ENCODE data around the gene GARIN3.
"Not testable (repeated sequence)": the region's sequence is repeated elsewhere in the genome, so short reads cannot be mapped to it uniquely, and the experiment has no call there.

Gene GARIN3

GRCh38 chr5:157185122-157185521 lies 19.1 kb upstream of the GARIN3 start:
- not testable (repeated sequence) for DNase-seq (ENCODE audit: low spot score)

DNA sequence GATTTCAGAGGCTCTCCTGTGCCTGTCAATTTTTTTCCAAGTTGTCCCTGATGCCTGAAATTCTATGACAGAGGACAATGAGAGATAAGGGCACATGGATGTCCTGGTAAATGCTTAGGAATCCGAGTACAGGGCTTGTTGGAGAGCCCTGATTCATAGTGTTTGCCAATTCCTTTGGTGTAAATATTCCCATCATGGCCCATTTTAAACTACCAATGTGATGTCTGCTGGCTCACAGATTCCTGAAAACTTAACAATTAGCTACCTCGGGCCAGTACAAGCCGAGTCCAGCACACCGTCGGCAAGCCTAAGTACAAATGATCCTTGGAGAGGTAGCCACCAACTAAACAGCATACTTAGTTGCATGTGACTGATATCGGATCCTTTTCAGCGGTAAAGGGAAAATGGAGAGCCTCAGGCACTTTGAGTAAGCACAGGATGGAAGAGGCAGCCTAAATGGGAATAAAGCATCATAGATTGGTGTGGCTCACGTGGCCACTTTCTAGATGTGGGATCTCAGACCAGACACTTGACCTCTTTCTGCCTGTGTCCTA lies 18.1 kb upstream of the GARIN3 start:
- DNase-seq (ENCODE audit: low spot score), result no peak

GRCh38 chr5:157182143-157182757 lies 16.2 kb upstream of the GARIN3 start:
- DNase-seq (ENCODE audit: low spot score), result no peak

DNA sequence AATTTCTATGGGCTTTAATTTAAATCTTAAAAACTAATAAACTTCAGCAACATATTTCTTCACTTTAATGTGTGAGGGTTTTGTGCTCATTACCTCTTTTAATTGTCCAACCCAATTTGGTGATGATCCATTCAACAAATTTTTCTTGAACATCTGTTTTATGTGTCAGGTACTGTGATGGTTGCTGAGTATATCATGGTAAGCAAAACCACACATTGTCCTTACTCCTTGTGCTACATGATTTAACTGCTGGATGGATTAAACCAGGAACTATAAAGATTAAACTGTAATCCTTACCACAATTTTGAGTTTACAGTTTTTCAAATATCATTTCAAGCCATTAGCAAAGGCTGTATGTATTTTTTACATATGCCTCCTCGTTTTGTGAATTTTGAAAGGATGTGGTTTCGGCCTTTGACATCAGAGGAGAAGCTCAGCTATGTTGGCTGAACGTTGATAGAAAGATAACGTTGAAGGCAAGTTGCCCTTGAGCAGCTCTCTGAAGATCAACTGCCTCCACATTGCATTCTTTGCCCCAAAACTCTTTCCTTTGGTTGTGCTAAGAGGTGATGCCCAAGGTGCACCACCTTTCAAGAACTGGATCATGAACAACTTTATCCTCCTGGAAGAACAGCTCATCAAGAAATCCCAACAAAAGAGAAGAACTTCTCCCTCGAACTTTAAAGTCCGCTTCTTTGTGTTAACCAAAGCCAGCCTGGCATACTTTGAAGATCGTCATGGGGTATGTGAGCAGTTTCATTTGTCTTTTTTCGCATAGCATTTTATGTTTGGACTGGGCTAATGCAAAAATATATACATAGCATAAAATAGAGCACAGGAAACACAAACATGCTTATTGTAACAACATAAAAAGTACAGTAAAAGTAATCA lies 14.6 kb upstream of the GARIN3 start, which contains the start of gene ITK:
Gene ITK, plus strand, starts transcription at position 467 of the 891 bp plus-strand sequence. Its CDS starts 138 bp downstream, at position 605.
- DNase-seq (ENCODE audit: low spot score), result no peak

DNA sequence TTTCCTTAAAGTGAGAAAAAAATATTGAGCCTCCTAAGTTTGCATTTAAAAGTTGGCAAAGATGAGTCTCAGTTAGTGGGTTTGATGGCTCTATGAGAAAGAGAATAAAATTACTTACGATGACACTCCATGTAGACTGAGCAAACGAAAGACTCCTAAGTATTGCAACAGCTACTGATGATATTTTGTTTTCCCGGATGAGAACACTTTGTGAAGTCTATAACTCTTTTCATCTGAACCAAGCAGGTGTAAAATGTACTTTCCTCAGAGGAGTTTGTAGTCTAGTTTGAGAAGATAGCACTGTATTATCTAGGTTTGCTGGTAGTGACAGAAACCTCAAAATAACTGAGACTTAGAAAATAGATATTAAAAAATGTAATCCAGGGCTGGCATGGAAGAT lies 12.9 kb upstream of the GARIN3 start:
- DNase-seq (ENCODE audit: low spot score), result no peak

DNA sequence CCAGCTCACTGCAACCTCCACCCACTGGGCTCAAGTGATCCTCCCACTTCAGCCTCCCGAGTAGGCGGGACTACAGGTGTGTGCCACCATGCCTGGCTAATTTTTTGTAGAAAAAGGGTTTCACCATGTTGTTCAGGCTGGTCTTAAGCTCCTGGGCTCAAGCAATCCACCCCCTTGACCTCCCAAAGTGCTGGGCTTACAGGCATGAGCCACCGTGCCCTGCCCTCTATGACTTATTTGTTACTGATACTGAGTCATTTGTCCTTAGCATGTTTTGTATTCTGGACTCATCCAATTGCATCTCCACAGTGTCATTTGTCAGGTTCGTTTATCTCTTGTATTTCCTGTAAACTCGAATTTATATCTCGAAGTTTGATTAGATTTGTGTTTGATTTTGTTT lies 11.9 kb upstream of the GARIN3 start:
- DNase-seq (ENCODE audit: low spot score), result no peak

DNA sequence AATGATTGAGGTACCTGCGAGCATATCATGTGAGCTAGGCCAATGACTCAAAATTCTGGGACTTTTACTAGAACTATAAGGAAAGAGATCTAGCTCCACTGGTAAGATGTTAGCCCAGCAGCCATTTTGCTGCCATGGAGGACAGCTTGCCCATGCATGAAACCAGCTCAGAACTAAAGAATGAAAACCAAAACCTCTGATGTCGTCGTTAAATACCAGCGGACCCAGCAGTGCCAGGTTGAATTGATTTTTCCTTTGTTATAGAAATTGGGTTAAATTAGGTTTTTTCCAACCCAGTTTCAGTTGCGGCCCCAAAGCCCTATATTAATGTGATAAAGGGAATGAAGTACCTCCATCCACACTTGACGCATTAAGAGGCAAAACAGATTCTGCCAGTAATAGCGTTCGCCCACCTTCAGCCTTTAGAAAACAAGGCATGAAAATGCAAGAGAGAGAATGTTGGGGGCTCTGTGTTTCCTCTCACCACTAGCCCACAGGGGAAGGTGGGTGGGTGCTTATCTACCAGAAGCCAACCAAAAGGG lies 9.1 kb upstream of the GARIN3 start:
- no peak for DNase-seq (ENCODE audit: low spot score)

GRCh38 chr5:157172403-157172802 lies 6.3 kb upstream of the GARIN3 start:
- DNase-seq (ENCODE audit: low spot score), result peak; percentile 79

- DNase-seq (ENCODE audit: low spot score), result no peak
These were observed 2.2 kb upstream of the GARIN3 start for GRCh38 chr5:157168286-157168685.

- peak; percentile 13 for DNase-seq (ENCODE audit: low spot score)
These were observed 1.2 kb upstream of the GARIN3 start for GRCh38 chr5:157167214-157167621.

- no peak for DNase-seq (ENCODE audit: low spot score)
These were observed 396 bp downstream of the GARIN3 start for GRCh38 chr5:157165668-157166067.

- no peak for DNase-seq (ENCODE audit: low spot score)
These were observed 803 bp downstream of the GARIN3 start for GRCh38 chr5:157165261-157165660.

DNA sequence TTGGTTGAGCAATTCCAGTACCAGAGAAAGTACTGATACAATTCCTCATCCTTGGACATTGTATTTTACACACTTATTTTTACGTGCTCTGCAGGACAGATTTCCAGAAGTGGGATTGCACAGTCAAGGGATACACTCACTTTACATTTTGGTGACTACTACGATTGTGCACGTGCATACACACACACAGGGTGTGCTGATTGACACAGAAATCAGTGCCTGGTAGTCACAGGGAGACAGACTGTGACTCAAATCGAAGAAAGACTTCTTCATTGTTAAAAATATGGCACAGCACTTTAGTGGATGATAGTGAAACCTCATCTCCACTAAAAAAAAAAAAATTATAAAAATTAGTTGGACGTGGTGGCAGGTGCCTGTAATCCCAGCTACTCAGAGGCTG lies 1.5 kb downstream of the GARIN3 start:
- no peak for DNase-seq (ENCODE audit: low spot score)

DNA sequence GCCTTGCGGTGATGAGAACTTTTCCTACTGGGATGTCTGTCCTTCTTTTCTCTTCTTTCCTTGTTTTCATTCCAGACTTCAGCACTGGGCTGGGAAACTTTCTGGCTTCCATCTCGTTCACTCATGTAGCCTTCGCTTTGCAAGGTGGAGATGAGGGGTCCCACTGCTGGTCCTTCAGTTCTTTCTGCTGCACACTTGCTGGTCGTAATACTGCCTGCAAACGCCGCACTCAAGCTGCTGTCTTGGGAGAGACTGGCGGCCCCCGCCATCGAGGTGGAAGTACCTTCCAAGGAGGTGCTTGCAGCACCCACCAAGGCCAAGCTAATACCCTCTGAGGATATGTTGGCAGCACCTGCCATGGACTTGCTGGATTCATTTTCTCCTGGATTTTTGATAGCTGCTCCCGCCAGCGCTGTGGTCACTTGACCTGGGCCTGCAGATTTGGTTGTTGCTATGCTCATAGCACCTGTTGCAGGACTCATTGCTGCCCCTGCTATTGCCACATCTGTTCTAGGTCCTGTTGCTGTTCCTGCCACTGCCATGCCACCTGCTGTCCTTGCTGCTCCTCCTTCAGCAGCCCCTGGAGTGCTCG lies 3.0 kb downstream of the GARIN3 start:
- DNase-seq (ENCODE audit: low spot score), result no peak

GRCh38 chr5:157161996-157162395 lies 4.1 kb downstream of the GARIN3 start:
- no peak for DNase-seq (ENCODE audit: low spot score)

GRCh38 chr5:157160001-157160400 lies 6.1 kb downstream of the GARIN3 start:
- DNase-seq (ENCODE audit: low spot score), result no peak

- no peak for DNase-seq (ENCODE audit: low spot score)
These were observed 6.8 kb downstream of the GARIN3 start for GRCh38 chr5:157159209-157159751.

DNA sequence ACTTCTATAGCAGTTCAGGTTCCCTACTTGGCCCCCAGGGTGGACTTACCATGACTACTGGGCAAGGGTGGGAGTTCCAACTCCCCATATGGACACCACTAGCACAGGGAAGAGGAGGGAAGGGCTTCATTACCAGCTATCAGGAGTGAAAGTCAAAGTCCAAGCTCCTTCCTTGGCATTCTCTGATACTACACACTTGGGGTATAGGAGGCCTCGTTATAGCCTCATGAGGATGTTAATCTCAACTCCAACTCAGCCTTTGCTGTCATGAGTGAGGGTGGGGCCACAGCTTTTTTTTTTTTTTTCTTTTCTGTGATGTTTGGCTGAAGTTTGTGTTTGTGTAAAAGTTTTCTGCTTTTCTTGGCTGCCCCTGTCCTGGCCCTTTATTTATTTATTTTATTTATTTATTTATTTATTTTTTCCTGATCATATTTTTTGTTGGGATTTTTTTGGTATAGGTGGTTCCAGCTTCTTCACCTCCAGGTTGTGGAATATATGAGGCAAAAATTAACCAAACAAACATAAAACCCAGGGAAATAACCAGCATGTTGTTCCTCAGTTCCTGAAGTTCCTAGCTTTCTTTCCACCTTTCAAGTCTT lies 8.7 kb downstream of the GARIN3 start:
- DNase-seq (ENCODE audit: low spot score), result no peak

DNA sequence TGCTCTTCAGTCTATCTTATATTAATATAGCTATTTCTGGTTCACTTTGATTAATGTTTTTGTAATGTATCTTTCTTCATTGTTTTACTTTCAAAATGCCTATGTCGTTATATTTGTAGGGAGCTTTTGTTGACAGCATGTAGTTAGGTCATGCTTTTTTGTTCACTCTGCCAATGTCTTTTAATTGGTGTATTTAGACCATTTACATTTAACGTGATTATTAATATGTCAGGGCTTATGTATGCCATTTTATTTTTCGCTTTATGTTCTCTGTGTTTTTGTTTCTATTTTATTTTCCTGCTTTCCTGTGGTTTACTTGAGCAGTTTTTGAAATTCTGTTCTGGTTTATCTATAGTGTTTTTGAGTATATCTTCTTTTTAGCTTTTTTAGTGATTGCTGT lies 10.8 kb downstream of the GARIN3 start:
- DNase-seq (ENCODE audit: low spot score), result no peak

- no peak for DNase-seq (ENCODE audit: low spot score)
These were observed 15.1 kb downstream of the GARIN3 start for GRCh38 chr5:157150995-157151394.

- peak; percentile 79 for DNase-seq (ENCODE audit: low spot score)
These were observed 17.1 kb downstream of the GARIN3 start for GRCh38 chr5:157148734-157149615.
